Astrocyte (in vitro differentiated cells and primary cell): ENCODE data around the gene CDK14. TPM values are rescaled to one million over a fixed set of nuclear protein-coding genes. Genes with fewer than 3 reads are reported as not detected.

Experiments
- DNase-seq: peaks from one replicate; pipeline ENCODE4 v3.0.0-alpha.2; 2010; ENCODE audit warnings: low read depth
- FAIRE-seq: peaks from 2 replicates; lab custom pipeline; 2011; peaks lifted over from hg19 to GRCh38; lab: Jason Lieb, UNC
- H2AFZ ChIP-seq: 2 replicates; pipeline ENCODE4 v1.6.0; 2012; ENCODE audit warnings: low read depth, low read length, inconsistent platforms
- H3K27ac ChIP-seq: 2 replicates; pipeline ENCODE4 v1.5.1; 2011; ENCODE audit warnings: low read depth, low read length, inconsistent platforms
- H3K27me3 ChIP-seq: 2 replicates; pipeline ENCODE4 v1.6.0; 2011; ENCODE audit warnings: low read length, inconsistent platforms; ENCODE audit not compliant: insufficient read depth
- H3K36me3 ChIP-seq: 2 replicates; pipeline ENCODE4 v1.5.1; 2011; ENCODE audit warnings: low read length, inconsistent platforms; ENCODE audit not compliant: insufficient read depth
- H3K4me1 ChIP-seq: 2 replicates; pipeline ENCODE4 v1.5.1; 2011; ENCODE audit warnings: low read length, inconsistent platforms; ENCODE audit not compliant: insufficient read depth
- H3K4me2 ChIP-seq: 2 replicates; pipeline ENCODE4 v1.6.0; 2012; ENCODE audit warnings: low read length, inconsistent platforms
- H3K4me3 ChIP-seq: 2 replicates; pipeline ENCODE4 v1.5.1; 2011; ENCODE audit warnings: low read depth, mild to moderate bottlenecking, low read length, inconsistent platforms; ENCODE audit not compliant: insufficient read depth
- H3K79me2 ChIP-seq: 2 replicates; pipeline ENCODE4 v1.6.0; 2012; ENCODE audit warnings: mild to moderate bottlenecking, low read length, inconsistent platforms; ENCODE audit not compliant: insufficient read depth
- H3K9ac ChIP-seq: 2 replicates; pipeline ENCODE4 v1.6.0; 2012; ENCODE audit warnings: mild to moderate bottlenecking, low read length, inconsistent platforms
- H3K9me3 ChIP-seq: 2 replicates; pipeline ENCODE4 v1.5.1; 2012; ENCODE audit warnings: low read depth, mild to moderate bottlenecking, low read length, inconsistent platforms; ENCODE audit not compliant: insufficient read depth
- H4K20me1 ChIP-seq: 2 replicates; pipeline ENCODE4 v1.6.0; 2012; ENCODE audit warnings: low read length, inconsistent platforms; ENCODE audit not compliant: insufficient read depth
- H3K27ac Mint-ChIP-seq: one replicate; pipeline ENCODE4 v1.8.0; 2021; ENCODE audit warnings: mild to moderate bottlenecking, mixed read lengths; ENCODE audit not compliant: unreplicated experiment
- H3K27me3 Mint-ChIP-seq: one replicate; pipeline ENCODE4 v1.8.0; 2021; ENCODE audit warnings: low read depth, mixed read lengths; ENCODE audit not compliant: unreplicated experiment
- H3K36me3 Mint-ChIP-seq: one replicate; pipeline ENCODE4 v1.8.0; 2021; ENCODE audit warnings: low read depth, mixed read lengths; ENCODE audit not compliant: unreplicated experiment
- H3K4me1 Mint-ChIP-seq: one replicate; pipeline ENCODE4 v1.8.0; 2021; ENCODE audit warnings: low read depth, mixed read lengths; ENCODE audit not compliant: unreplicated experiment
- H3K4me3 Mint-ChIP-seq: one replicate; pipeline ENCODE4 v1.8.0; 2021; ENCODE audit warnings: mild to moderate bottlenecking, moderate library complexity, mixed read lengths; ENCODE audit not compliant: unreplicated experiment
- H3K9me3 Mint-ChIP-seq: one replicate; pipeline ENCODE4 v1.8.0; 2021; ENCODE audit warnings: mild to moderate bottlenecking, mixed read lengths; ENCODE audit not compliant: unreplicated experiment
- CTCF ChIP-seq: IDR thresholded peaks from 2 replicates; pipeline ENCODE4 v1.5.1; 2011; ENCODE audit warnings: low read depth, mild to moderate bottlenecking, inconsistent platforms, low read length, moderate library complexity; ENCODE audit not compliant: insufficient read depth
- EZH2 ChIP-seq: IDR thresholded peaks from 2 replicates; pipeline ENCODE4 v1.6.1; 2012; ENCODE audit warnings: mild to moderate bottlenecking, low read length, inconsistent platforms; ENCODE audit not compliant: insufficient read depth
- total RNA-seq: library from RNA; stranded (reverse); gene quantifications from 2 replicates; pipeline ENCODE4 v1.2.1, GENCODE V29; 2021

Gene CDK14
- total RNA-seq, 1 donor from 2014 or later: 30.2 TPM

DNA sequence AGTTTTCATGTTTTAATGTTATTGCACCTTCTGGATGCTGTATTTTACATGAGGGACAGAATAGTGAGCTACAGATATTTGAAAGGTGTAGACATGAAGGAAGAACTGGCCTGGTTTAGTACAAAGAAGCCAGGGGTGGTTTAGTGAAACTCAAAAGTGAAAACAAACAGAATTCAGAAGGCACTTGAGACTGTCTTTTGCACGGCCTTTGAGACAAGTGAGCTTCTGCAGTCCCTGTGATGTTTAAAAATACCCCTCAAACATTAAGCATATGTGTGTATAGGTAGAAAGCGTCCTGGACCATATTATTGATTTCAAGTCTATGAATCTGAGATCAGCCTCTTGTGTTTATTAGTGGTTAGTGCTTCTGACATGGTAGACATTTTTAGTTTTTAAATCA, 118.9 kb downstream of the CDK14 start:
- no peaks in the 10 kb centered on the region for H3K36me3 Mint-ChIP-seq
- no peak for DNase-seq
- H3K4me2 ChIP-seq: no peak overlapping the region
- no peak overlapping the region for H3K4me3 Mint-ChIP-seq
- H3K9ac ChIP-seq: no peak overlapping the region
- no peak overlapping the region for H2AFZ ChIP-seq
- H3K9me3 Mint-ChIP-seq: no peaks in the 10 kb centered on the region
- no peak for FAIRE-seq
- no peaks in the 10 kb centered on the region for H3K9me3 ChIP-seq
- peaks cover 5% of the 10 kb centered on the region for H3K4me1 ChIP-seq
- H3K36me3 ChIP-seq: no peaks in the 10 kb centered on the region
- H4K20me1 ChIP-seq: peaks cover 22% of the 10 kb centered on the region
- no peak overlapping the region for H3K27ac Mint-ChIP-seq
- peaks cover 58% of the 10 kb centered on the region for H3K79me2 ChIP-seq
- no peak for TF ChIP-seq CTCF
- no peak for TF ChIP-seq EZH2
- no peaks in the 10 kb centered on the region for H3K27me3 Mint-ChIP-seq
- no peak overlapping the region for H3K4me3 ChIP-seq
- no peaks in the 10 kb centered on the region for H3K27me3 ChIP-seq
- H3K4me1 Mint-ChIP-seq: peaks cover 10% of the 10 kb centered on the region
- H3K27ac ChIP-seq: no peak overlapping the region

- H3K4me2 ChIP-seq: no peak overlapping the region
- H3K9ac ChIP-seq: no peak overlapping the region
- H3K4me3 Mint-ChIP-seq: no peak overlapping the region
- H3K27me3 ChIP-seq: no peaks in the 10 kb centered on the region
- H2AFZ ChIP-seq: no peak overlapping the region
- no peaks in the 10 kb centered on the region for H3K9me3 Mint-ChIP-seq
- H3K27ac Mint-ChIP-seq: no peak overlapping the region
- peaks cover 23% of the 10 kb centered on the region for H4K20me1 ChIP-seq
- no peaks in the 10 kb centered on the region for H3K36me3 ChIP-seq
- peak; percentile 60 for DNase-seq
- H3K9me3 ChIP-seq: no peaks in the 10 kb centered on the region
- TF ChIP-seq EZH2 (no peak), CTCF (no peak)
- no peak overlapping the region for H3K4me3 ChIP-seq
- H3K27me3 Mint-ChIP-seq: no peaks in the 10 kb centered on the region
- FAIRE-seq: peak; percentile 20
- H3K4me1 Mint-ChIP-seq: peaks cover 19% of the 10 kb centered on the region
- peaks cover 65% of the 10 kb centered on the region for H3K79me2 ChIP-seq
- H3K27ac ChIP-seq: no peak overlapping the region
- H3K4me1 ChIP-seq: peaks cover 11% of the 10 kb centered on the region
- H3K36me3 Mint-ChIP-seq: no peaks in the 10 kb centered on the region
Measured at GRCh38 chr7:90717296-90718060, 121.4 kb downstream of the CDK14 start.

DNA sequence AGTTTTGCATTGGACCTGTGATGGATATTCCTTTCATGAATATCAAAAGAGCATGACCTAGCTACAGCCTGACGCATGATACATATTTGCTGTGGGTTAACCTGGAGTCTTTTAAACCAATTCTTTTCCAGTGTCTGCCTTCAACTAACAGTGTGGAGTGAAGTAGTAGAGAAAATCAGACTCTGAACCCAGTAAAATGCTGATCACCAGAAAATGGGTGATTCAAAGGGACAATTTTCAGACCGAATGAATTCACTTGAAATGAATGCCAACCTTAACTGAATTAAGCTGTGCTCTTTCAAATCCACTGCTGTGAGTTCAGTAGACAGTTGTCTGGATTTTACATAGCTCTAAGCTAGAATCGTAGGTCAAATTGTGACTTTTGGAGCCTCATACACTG, 123.0 kb downstream of the CDK14 start:
- DNase-seq: no peak
- Mint-ChIP-seq H3K4me1 (peaks cover 23% of the 10 kb centered on the region), H3K9me3 (no peaks in the 10 kb centered on the region), H3K36me3 (no peaks in the 10 kb centered on the region), H3K27ac (no peak overlapping the region), H3K27me3 (no peaks in the 10 kb centered on the region), H3K4me3 (no peak overlapping the region)
- no peak overlapping the region for H3K4me3 ChIP-seq
- H2AFZ ChIP-seq: no peak overlapping the region
- no peaks in the 10 kb centered on the region for H3K9me3 ChIP-seq
- no peak overlapping the region for H3K9ac ChIP-seq
- TF ChIP-seq CTCF: no peak
- TF ChIP-seq EZH2: no peak
- H3K36me3 ChIP-seq: no peaks in the 10 kb centered on the region
- no peaks in the 10 kb centered on the region for H3K27me3 ChIP-seq
- no peak overlapping the region for H3K27ac ChIP-seq
- peaks cover 32% of the 10 kb centered on the region for H4K20me1 ChIP-seq
- peaks cover 11% of the 10 kb centered on the region for H3K4me1 ChIP-seq
- peak; percentile 13 for FAIRE-seq
- H3K79me2 ChIP-seq: peaks cover 66% of the 10 kb centered on the region
- no peak overlapping the region for H3K4me2 ChIP-seq
